Cardiac septum (tissue), 1 donor: ENCODE results near the gene COA8. TPM values are rescaled to one million over a fixed set of nuclear protein-coding genes. Genes with fewer than 3 reads are reported as not detected.
"Not testable (repeated sequence)": the region's sequence is repeated elsewhere in the genome, so short reads cannot be mapped to it uniquely, and the experiment has no call there.

Experiments
- DNase-seq: peaks from one replicate; pipeline ENCODE4 v3.0.0-alpha.2; 2020; ENCODE audit warnings: low spot score
- intact Hi-C: fragments of 100-400 bp; cut with DNase I; formaldehyde crosslinking; loops from one replicate; pipeline ENCODE4 v1.14.0; 2022
- total RNA-seq: library from RNA; stranded (reverse); fragmentation: NEBNext Ultra II Directional; extraction: Animal tissue kit (Norgen Biotek cat#: 25700); gene quantifications from one replicate; pipeline ENCODE4 v1.2.1, GENCODE V29; 2021
- donor health status: DM: no; HTN: no; CAD: no.

The COA8 gene
- total RNA-seq, 1 donor from 2014 or later = 43.8 TPM

GRCh38 chr14:103604620-103605019 is 41.9 kb downstream of the COA8 start:
- DNase-seq = no peak
- intact Hi-C loops = no loop called here

DNA sequence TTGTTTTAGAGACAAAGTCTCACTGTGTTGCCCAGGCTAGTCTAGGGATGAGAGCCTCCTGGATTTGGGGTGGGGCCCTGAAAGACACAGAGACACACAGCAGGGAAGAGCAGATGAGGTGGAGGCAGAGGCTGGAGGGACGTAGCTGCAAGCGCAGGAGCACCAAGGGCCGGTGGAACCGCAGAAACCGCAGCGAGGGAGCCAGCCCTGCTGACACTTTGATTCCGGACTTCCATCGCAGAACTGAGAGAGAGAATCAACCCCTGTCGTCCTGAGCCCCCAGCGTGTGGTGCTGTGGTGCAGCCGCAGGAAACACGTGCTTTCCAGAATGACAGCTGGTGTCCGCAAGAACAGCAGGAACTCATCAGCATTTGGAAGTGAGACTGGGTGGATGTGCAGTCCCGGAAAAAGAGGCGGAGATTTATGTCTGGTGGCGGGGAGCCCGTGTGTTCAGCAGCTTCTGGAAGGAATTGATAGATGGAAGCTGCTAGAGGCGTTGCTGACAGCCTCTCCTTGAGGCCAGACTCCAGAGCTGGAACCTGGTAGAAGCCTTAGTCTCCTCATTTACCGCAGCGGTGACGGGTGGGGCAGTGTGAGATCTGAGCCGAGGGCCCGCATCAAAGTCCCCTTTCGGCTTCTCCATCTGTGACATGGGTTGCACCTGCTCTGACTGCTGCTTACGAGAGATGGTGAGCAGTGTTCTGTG is 44.4 kb downstream of the COA8 start:
- intact Hi-C loops = no loop called here
- DNase-seq = peak; percentile 84

DNA sequence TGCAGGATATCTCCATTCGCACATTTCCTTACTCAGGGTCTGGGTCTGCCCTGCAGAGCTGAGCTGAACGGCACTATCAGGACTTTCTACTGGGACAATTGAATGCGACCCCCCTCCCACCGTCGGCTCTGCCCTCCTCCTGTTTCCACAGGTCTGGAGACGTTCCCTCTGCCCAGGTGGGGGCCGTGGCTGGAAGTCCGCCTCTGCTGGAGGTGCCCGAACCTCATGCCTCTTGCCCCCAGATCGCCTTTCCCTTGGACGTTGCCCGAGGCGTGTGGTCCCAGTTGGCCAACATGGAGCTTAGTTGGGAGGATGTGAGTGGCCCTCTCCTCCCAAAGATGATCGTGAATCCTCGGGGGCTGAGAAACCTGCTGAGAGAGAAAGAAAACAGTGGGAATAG is 45.1 kb downstream of the COA8 start:
- no peak for DNase-seq
- intact Hi-C loops = no loop called here

GRCh38 chr14:103609081-103609480 is 46.3 kb downstream of the COA8 start:
- intact Hi-C loops, DNase-seq: not testable (repeated sequence)

DNA sequence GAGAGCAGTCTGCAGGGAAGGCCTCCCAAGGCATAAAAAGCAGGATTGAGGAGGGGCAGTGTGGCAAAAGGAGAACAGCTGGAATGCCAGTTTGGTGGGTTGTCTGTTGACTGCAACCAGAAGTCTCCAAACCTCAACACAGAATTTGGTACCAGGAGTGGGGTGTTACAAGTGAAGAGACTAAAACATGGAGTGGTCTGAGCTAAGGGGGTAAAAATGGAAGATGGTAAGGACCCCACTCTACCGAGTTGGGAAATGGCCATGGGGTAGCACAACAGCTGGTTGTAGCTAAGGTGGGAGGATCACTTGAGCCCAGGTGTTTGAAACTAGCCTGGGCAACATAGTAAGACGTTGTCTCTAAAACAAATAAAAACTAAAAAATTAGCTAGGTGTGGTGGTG is 48.5 kb downstream of the COA8 start:
- no peak for DNase-seq
- intact Hi-C loops = no loop called here

GRCh38 chr14:103613517-103613916 is 50.8 kb downstream of the COA8 start:
- intact Hi-C loops = no loop called here
- no peak for DNase-seq

DNA sequence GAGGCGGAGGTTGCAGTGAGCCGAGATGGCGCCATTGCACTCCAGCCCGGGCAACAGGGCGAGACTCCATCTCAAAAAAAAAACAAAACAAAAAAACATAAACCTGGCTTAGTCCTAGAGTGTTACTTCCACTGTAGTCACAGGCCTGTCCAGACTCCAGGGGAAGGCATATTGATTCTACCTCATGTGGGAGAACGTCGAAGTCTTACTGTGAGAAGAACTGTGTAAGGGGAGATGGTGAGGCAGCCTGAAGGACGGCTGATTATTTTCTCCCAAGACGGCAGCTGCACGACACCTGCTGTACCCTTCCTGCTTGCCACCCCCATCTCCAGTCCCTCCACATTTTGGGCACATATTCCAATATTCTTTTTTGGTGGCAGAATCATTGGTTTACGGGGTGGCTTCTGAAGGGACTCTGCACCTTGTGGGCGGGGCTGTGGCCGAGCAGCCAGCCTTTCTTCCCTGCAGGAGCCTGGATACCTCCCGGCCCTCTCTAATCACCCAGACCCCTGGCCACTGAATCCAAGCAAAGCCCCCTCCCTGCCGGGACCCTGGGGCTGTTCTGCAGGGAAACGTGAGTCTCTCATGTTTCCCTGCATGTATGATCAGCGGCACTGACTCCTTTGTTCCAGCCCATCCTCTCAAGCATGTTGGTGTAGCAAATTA is 54.0 kb downstream of the COA8 start:
- no peak for DNase-seq
- intact Hi-C loops = no loop called here

- intact Hi-C loops = no loop called here
- DNase-seq = no peak
Measured at GRCh38 chr14:103619057-103619456, 56.3 kb downstream of the COA8 start.

GRCh38 chr14:103621860-103622259 is 59.1 kb downstream of the COA8 start:
- no peak for DNase-seq
- intact Hi-C loops = no loop called here

DNA sequence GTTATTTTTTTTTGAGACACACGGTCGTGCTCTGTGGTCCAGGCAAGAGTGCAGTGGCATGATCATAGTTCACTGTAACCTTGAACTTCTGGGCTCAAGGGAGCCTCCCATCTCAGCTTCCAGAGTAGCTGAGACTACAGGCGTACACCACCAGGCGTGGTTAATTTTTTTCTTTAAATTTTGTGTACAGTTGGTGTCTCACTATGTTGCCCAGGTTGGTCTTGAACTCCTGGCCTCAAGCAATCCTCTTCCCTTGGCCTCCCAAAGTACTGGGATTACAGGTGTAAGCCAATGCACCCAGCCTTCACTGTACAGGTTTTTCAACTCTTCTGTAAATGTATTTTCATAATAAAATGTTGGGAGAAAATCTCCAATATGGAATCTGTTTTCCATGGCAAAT is 60.5 kb downstream of the COA8 start:
- no peak for DNase-seq
- intact Hi-C loops = no loop called here

- no peak for DNase-seq
- intact Hi-C loops = no loop called here
Measured at GRCh38 chr14:103623883-103624482, 61.2 kb downstream of the COA8 start.

GRCh38 chr14:103624860-103625259 is 62.1 kb downstream of the COA8 start:
- intact Hi-C loops = loop anchor here (5.0 kb wide), 2 partner anchors 48 to 92 kb away; partner anchors contain the start of genes XRCC3 and ZFYVE21

GRCh38 chr14:103625356-103626095 is 62.8 kb downstream of the COA8 start:
- DNase-seq = no peak
- intact Hi-C loops = loop anchor here (5.0 kb wide), 2 partner anchors 48 to 92 kb away; partner anchors contain the start of genes XRCC3 and ZFYVE21

More at GRCh38 chr14:103624860-103625259, 62.1 kb downstream of the COA8 start:
- peak; percentile 85 for DNase-seq

- DNase-seq = no peak
- intact Hi-C loops = loop anchor here (5.0 kb wide), 2 partner anchors 49 to 91 kb away; partner anchors contain the start of genes XRCC3 and ZFYVE21
Measured at GRCh38 chr14:103626146-103626850, 63.5 kb downstream of the COA8 start.

DNA sequence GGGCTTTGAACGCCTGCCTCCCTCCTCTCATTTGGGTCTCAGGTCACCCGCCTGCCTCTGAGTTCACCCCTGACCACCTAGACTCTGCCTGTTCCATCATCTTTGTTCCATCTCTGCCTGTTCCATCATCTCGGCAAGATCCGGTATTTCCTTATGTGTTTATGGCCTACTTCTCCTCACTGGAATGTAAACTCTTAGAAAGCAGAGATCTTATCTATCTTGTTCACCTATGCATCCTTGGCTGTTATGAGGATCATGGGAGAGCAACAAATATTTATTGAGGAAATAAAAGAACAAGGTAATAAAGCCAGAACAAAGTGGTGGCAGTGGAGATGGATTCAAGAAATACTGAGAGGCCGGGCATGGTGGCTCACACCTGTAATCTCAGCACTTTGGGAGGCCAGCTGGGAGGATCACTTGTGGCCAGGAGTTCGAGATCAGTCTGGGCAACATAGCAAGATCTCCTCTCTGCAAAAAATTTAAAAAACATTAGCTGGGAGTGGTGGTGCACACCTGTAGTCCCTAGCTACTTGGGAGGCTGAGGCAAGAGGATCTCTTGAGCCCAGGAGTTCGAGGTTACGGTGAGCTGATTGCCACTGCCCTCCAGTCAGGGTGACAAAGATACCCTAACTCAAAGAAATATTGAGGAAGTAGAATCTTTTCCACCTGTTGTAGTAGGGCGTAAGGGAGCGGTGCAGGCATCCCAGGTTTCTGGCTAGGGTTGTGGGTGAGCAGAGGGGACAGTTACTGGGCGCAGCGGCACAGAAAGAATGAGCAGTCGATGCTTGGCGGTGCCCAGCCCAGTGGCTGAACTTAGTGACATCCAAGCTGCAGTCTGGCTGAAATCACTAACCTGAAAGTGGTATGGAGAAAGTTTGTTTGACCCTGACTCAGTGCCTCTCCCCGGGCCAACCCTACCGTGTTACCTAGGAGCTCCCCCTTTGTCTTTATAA is 64.6 kb downstream of the COA8 start:
- DNase-seq = no peak
- intact Hi-C loops = loop anchor here (5.0 kb wide), 2 partner anchors 50 to 90 kb away; partner anchors contain the start of genes XRCC3 and ZFYVE21

DNA sequence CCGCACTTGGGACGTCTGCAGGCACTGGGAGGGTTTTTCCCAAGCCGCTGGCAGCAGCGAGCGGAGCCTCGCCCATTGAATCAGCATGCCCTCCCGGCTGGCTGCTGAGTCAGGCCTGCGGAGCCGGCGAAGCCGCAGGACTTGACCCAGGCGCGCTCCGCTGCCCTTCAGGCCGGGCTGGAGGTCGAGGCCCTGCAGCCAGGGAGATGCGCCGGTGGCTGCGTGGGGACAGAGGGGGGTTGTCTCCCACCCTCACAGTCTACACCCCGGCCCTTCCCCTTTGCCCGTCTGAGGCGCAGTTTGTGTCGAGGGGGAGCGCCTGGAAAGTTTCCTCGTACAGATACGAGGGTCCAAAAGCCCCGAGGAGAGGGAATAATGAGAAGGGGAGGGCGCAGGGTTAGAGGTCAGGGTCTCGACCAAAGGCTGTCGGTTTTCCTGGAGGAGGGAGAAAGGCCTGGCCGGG is 65.5 kb downstream of the COA8 start:
- intact Hi-C loops = loop anchor here (5.0 kb wide), 2 partner anchors 51 to 89 kb away; partner anchors contain the start of genes XRCC3 and ZFYVE21
- peak; percentile 91 for DNase-seq

- DNase-seq = peak; percentile 94
- intact Hi-C loops = loop anchor here (5.0 kb wide), 2 partner anchors 52 to 88 kb away; partner anchors contain the start of genes XRCC3 and ZFYVE21
Measured at GRCh38 chr14:103628684-103629502, 66.1 kb downstream of the COA8 start, which contains the start of gene KLC1. Gene KLC1 (plus strand): TSS chr14:103629211. CDS start chr14:103654565, 25,354 bp downstream.
